K562 (cell line): Measurements from ENCODE around the gene CEBPE.

ENCODE experiments used
- CGGBP1 ChIP-seq: fragments of 250-450 bp; sonication (Bioruptor Pico); IDR thresholded peaks from 2 replicates; pipeline ENCODE4 v1.9.0; 2021; ENCODE audit warnings: mild to moderate bottlenecking
- GATA2 ChIP-seq: sonication (generic); formaldehyde crosslinking; IDR thresholded peaks from 2 replicates; pipeline ENCODE4 v1.4.0; 2020; ENCODE audit warnings: mild to moderate bottlenecking, missing genetic modification reagents
- GTF2F1 ChIP-seq: IDR thresholded peaks from 2 replicates; pipeline ENCODE4 v1.6.1; 2011; ENCODE audit warnings: low read depth, low read length, improper control_type of control experiment
- NR1H2 ChIP-seq: sonication (generic); formaldehyde crosslinking; IDR thresholded peaks from 2 replicates; pipeline ENCODE4 v1.4.0; 2020; ENCODE audit warnings: mild to moderate bottlenecking, missing genetic modification reagents
- PCBP1 ChIP-seq: fragments of 200-400 bp; formaldehyde crosslinking; IDR thresholded peaks from 2 replicates; pipeline ENCODE4 v1.6.1; 2018; ENCODE audit warnings: mild to moderate bottlenecking, low read depth, low read length; ENCODE audit not compliant: poor library complexity, severe bottlenecking
- POLR2A ChIP-seq: fragments of 450-650 bp; conservative IDR thresholded peaks from 2 replicates; pipeline ENCODE4 v1.6.1; 2016
- RAD21 ChIP-seq, 2 experiments: fragments of 250-450 bp in 1 of 2; fragments of 450-650 bp in 1 of 2; sonication (Bioruptor Pico) in 1 of 2; formaldehyde crosslinking in 1 of 2; IDR thresholded peaks in 1 of 2; conservative IDR thresholded peaks in 1 of 2; 2 replicates each; pipeline versions ENCODE4 v1.4.0 to v1.8.0; 2020 to 2022; ENCODE audit warnings: mild to moderate bottlenecking in 2 of 2, moderate library complexity in 1 of 2
- YY1 ChIP-seq, 3 experiments: IDR thresholded peaks; 2 replicates each; pipeline ENCODE4 v1.6.1; 2011; ENCODE audit warnings: low read length in 2 of 3, mild to moderate bottlenecking in 2 of 3, moderate library complexity in 2 of 3, borderline replicate concordance in 1 of 3, control low read depth in 1 of 3, low read depth in 1 of 3; ENCODE audit not compliant: insufficient read depth in 3 of 3, insufficient replicate concordance in 2 of 3, control insufficient read depth in 1 of 3, insufficient read length in 1 of 3; ENCODE audit errors: extremely low read depth in 1 of 3
- ZNF184 ChIP-seq: sonication (generic); formaldehyde crosslinking; IDR thresholded peaks from 2 replicates; pipeline ENCODE4 v1.5.0; 2020; ENCODE audit warnings: missing genetic modification reagents
- ZNF217 ChIP-seq: sonication (generic); formaldehyde crosslinking; IDR thresholded peaks from 2 replicates; pipeline ENCODE4 v1.8.0; 2022; ENCODE audit warnings: mild to moderate bottlenecking, missing genetic modification reagents
- ZSCAN29 ChIP-seq: fragments of 450-650 bp; IDR thresholded peaks from 2 replicates; pipeline ENCODE4 v1.6.1; 2017

GRCh38 chr14:23159532-23159931 is 40.5 kb upstream of the CEBPE start:
- TF ChIP-seq ZSCAN29 (no peak), PCBP1 (no peak), CGGBP1 (no peak), RAD21 (CRISPR knock-in tag; conservative IDR thresholded peaks at IDR 0.05 in 1 of 2, IDR thresholded peaks at IDR 0.05 in 1 of 2) (no peak), ZNF184 (no peak), GTF2F1 (no peak), POLR2A (no peak), YY1 (IDR thresholded peaks at IDR 0.05; ENCODE audit: borderline replicate concordance in 1 of 3, control insufficient read depth in 1 of 3, extremely low read depth in 1 of 3, insufficient read depth in 3 of 3, insufficient read length in 1 of 3, insufficient replicate concordance in 2 of 3, low read depth in 1 of 3, low read length in 2 of 3) (no peak), NR1H2 (CRISPR knock-in tag) (no peak), ZNF217 (CRISPR knock-in tag) (no peak), GATA2 (CRISPR knock-in tag) (no peak)
